Measurements from ENCODE around the gene SLC2A5.

Gene SLC2A5

GRCh38 chr1:9093581-9093980, 24.1 kb upstream of the SLC2A5 start:
- DNase-seq (ENCODE audit: low spot score): no peak

- DNase-seq (ENCODE audit: low spot score): no peak
Measured at GRCh38 chr1:9093091-9093490, 23.7 kb upstream of the SLC2A5 start.

- DNase-seq (ENCODE audit: low spot score): no peak
Measured at GRCh38 chr1:9088807-9089206, 19.4 kb upstream of the SLC2A5 start.

GRCh38 chr1:9087411-9088125, 18.1 kb upstream of the SLC2A5 start:
- no peak for DNase-seq (ENCODE audit: low spot score)

- DNase-seq (ENCODE audit: low spot score): no peak
Measured at GRCh38 chr1:9086796-9087195, 17.4 kb upstream of the SLC2A5 start.

- DNase-seq (ENCODE audit: low spot score): no peak
Measured at GRCh38 chr1:9086045-9086444, 16.6 kb upstream of the SLC2A5 start.

- no peak for DNase-seq (ENCODE audit: low spot score)
Measured at GRCh38 chr1:9085306-9085940, 16.0 kb upstream of the SLC2A5 start.

GRCh38 chr1:9084906-9085305, 15.5 kb upstream of the SLC2A5 start:
- no peak for DNase-seq (ENCODE audit: low spot score)

- DNase-seq (ENCODE audit: low spot score): no peak
Measured at GRCh38 chr1:9081473-9081872, 12.0 kb upstream of the SLC2A5 start.

- DNase-seq (ENCODE audit: low spot score): no peak
Measured at GRCh38 chr1:9080705-9081291, 11.4 kb upstream of the SLC2A5 start.

GRCh38 chr1:9079988-9080704, 10.7 kb upstream of the SLC2A5 start:
- DNase-seq (ENCODE audit: low spot score): no peak

- DNase-seq (ENCODE audit: low spot score): no peak
Measured at GRCh38 chr1:9078752-9079500, 9.5 kb upstream of the SLC2A5 start.

- DNase-seq (ENCODE audit: low spot score): no peak
Measured at GRCh38 chr1:9078015-9078751, 8.7 kb upstream of the SLC2A5 start.

GRCh38 chr1:9075022-9075421, 5.6 kb upstream of the SLC2A5 start:
- no peak for DNase-seq (ENCODE audit: low spot score)

GRCh38 chr1:9073143-9073542, 3.7 kb upstream of the SLC2A5 start:
- no peak for DNase-seq (ENCODE audit: low spot score)

- no peak for DNase-seq (ENCODE audit: low spot score)
Measured at GRCh38 chr1:9071554-9072235, 2.3 kb upstream of the SLC2A5 start.

GRCh38 chr1:9070486-9070885, 1.1 kb upstream of the SLC2A5 start:
- no peak for DNase-seq (ENCODE audit: low spot score)

- DNase-seq (ENCODE audit: low spot score): no peak
Measured at GRCh38 chr1:9068981-9069325, 482 bp downstream of the SLC2A5 start.

- no peak for DNase-seq (ENCODE audit: low spot score)
Measured at GRCh38 chr1:9066945-9067807, 2.3 kb downstream of the SLC2A5 start.
